Measurements from ENCODE around the gene ANKRD11.
"Not testable (repeated sequence)": the region's sequence is repeated elsewhere in the genome, so short reads cannot be mapped to it uniquely, and the experiment has no call there.

ANKRD11 gene

GRCh38 chr16:89475144-89475543 lies 15.2 kb downstream of the ANKRD11 start:
- H3K4me1 ChIP-seq (ENCODE audit: control insufficient read depth, insufficient read depth, low read length), result peaks cover 49% of the 10 kb centered on the region

GRCh38 chr16:89473791-89474414 lies 16.5 kb downstream of the ANKRD11 start:
- no peaks in the 10 kb centered on the region for H3K36me3 ChIP-seq (ENCODE audit: insufficient read depth, low read length)
- no peaks in the 10 kb centered on the region for H3K9me3 ChIP-seq (replicated peaks; ENCODE audit: low read length)
- H3K27me3 ChIP-seq (ENCODE audit: control insufficient read depth, insufficient read depth, low read length), result no peaks in the 10 kb centered on the region
- no peak overlapping the region for H3K9ac ChIP-seq (ENCODE audit: low read depth, low read length)
- peaks cover 47% of the 10 kb centered on the region for H3K4me1 ChIP-seq (ENCODE audit: control insufficient read depth, insufficient read depth, low read length)
- no peak overlapping the region for H3K4me2 ChIP-seq (ENCODE audit: low read length)
- H3K4me3 ChIP-seq (ENCODE audit: low read length), result no peak overlapping the region

More at GRCh38 chr16:89475144-89475543, 15.2 kb downstream of the ANKRD11 start:
- H3K4me2 ChIP-seq (ENCODE audit: low read length), result no peak overlapping the region
- H3K9ac ChIP-seq (ENCODE audit: low read depth, low read length), result no peak overlapping the region
- no peak overlapping the region for H3K4me3 ChIP-seq (ENCODE audit: low read length)
- no peaks in the 10 kb centered on the region for H3K36me3 ChIP-seq (ENCODE audit: insufficient read depth, low read length)
- H3K9me3 ChIP-seq (replicated peaks; ENCODE audit: low read length), result no peaks in the 10 kb centered on the region
- H3K27me3 ChIP-seq (ENCODE audit: control insufficient read depth, insufficient read depth, low read length), result no peaks in the 10 kb centered on the region

GRCh38 chr16:89473136-89473712 lies 17.1 kb downstream of the ANKRD11 start:
- H3K9me3 ChIP-seq (replicated peaks; ENCODE audit: low read length), result no peaks in the 10 kb centered on the region
- no peaks in the 10 kb centered on the region for H3K36me3 ChIP-seq (ENCODE audit: insufficient read depth, low read length)
- no peak overlapping the region for H3K4me3 ChIP-seq (ENCODE audit: low read length)
- no peak overlapping the region for H3K9ac ChIP-seq (ENCODE audit: low read depth, low read length)
- H3K4me1 ChIP-seq (ENCODE audit: control insufficient read depth, insufficient read depth, low read length), result peaks cover 40% of the 10 kb centered on the region
- H3K27me3 ChIP-seq (ENCODE audit: control insufficient read depth, insufficient read depth, low read length), result no peaks in the 10 kb centered on the region
- no peak overlapping the region for H3K4me2 ChIP-seq (ENCODE audit: low read length)

- Histone ChIP-seq H3K27me3 (ENCODE audit: control insufficient read depth, insufficient read depth, low read length) (no peaks in the 10 kb centered on the region), H3K36me3 (ENCODE audit: insufficient read depth, low read length) (no peaks in the 10 kb centered on the region), H3K4me3 (ENCODE audit: low read length) (no peak overlapping the region), H3K4me2 (ENCODE audit: low read length) (no peak overlapping the region), H3K9me3 (replicated peaks; ENCODE audit: low read length) (no peaks in the 10 kb centered on the region), H3K9ac (ENCODE audit: low read depth, low read length) (no peak overlapping the region), H3K4me1 (ENCODE audit: control insufficient read depth, insufficient read depth, low read length) (peaks cover 37% of the 10 kb centered on the region)
Observed at GRCh38 chr16:89472711-89473075, 17.7 kb downstream of the ANKRD11 start.

GRCh38 chr16:89467382-89467781 lies 23.0 kb downstream of the ANKRD11 start:
- no peaks in the 10 kb centered on the region for H3K36me3 ChIP-seq (ENCODE audit: insufficient read depth, low read length)
- peaks cover 37% of the 10 kb centered on the region for H3K4me1 ChIP-seq (ENCODE audit: control insufficient read depth, insufficient read depth, low read length)

GRCh38 chr16:89466920-89467319 lies 23.4 kb downstream of the ANKRD11 start:
- no peak overlapping the region for H3K4me3 ChIP-seq (ENCODE audit: low read length)
- peaks cover 35% of the 10 kb centered on the region for H3K4me1 ChIP-seq (ENCODE audit: control insufficient read depth, insufficient read depth, low read length)
- H3K36me3 ChIP-seq (ENCODE audit: insufficient read depth, low read length), result no peaks in the 10 kb centered on the region
- H3K9ac ChIP-seq (ENCODE audit: low read depth, low read length), result no peak overlapping the region
- no peaks in the 10 kb centered on the region for H3K27me3 ChIP-seq (ENCODE audit: control insufficient read depth, insufficient read depth, low read length)
- no peaks in the 10 kb centered on the region for H3K9me3 ChIP-seq (replicated peaks; ENCODE audit: low read length)
- peak overlapping the region; percentile 18 for H3K4me2 ChIP-seq (ENCODE audit: low read length)

More at GRCh38 chr16:89467382-89467781, 23.0 kb downstream of the ANKRD11 start:
- Histone ChIP-seq H3K4me3 (ENCODE audit: low read length) (no peak overlapping the region), H3K4me2 (ENCODE audit: low read length) (no peak overlapping the region), H3K9ac (ENCODE audit: low read depth, low read length) (no peak overlapping the region), H3K9me3 (replicated peaks; ENCODE audit: low read length) (no peaks in the 10 kb centered on the region), H3K27me3 (ENCODE audit: control insufficient read depth, insufficient read depth, low read length) (no peaks in the 10 kb centered on the region)

- H3K4me3 ChIP-seq (ENCODE audit: low read length); H3K4me2 ChIP-seq (ENCODE audit: low read length); H3K9ac ChIP-seq (ENCODE audit: low read depth, low read length); H3K9me3 ChIP-seq (replicated peaks; ENCODE audit: low read length); H3K36me3 ChIP-seq (ENCODE audit: insufficient read depth, low read length); H3K27me3 ChIP-seq (ENCODE audit: control insufficient read depth, insufficient read depth, low read length): not testable (repeated sequence)
- peaks cover 24% of the 10 kb centered on the region for H3K4me1 ChIP-seq (ENCODE audit: control insufficient read depth, insufficient read depth, low read length)
Observed at GRCh38 chr16:89463312-89463711, 27.0 kb downstream of the ANKRD11 start.

- H3K4me3 ChIP-seq (ENCODE audit: low read length); H3K9ac ChIP-seq (ENCODE audit: low read depth, low read length); H3K27me3 ChIP-seq (ENCODE audit: control insufficient read depth, insufficient read depth, low read length); H3K36me3 ChIP-seq (ENCODE audit: insufficient read depth, low read length); H3K4me2 ChIP-seq (ENCODE audit: low read length); H3K9me3 ChIP-seq (replicated peaks; ENCODE audit: low read length): not testable (repeated sequence)
- peaks cover 28% of the 10 kb centered on the region for H3K4me1 ChIP-seq (ENCODE audit: control insufficient read depth, insufficient read depth, low read length)
Observed at GRCh38 chr16:89462639-89463038, 27.7 kb downstream of the ANKRD11 start.

- H3K27me3 ChIP-seq (ENCODE audit: control insufficient read depth, insufficient read depth, low read length), result not testable (repeated sequence)
Observed at GRCh38 chr16:89461890-89462289, 28.5 kb downstream of the ANKRD11 start.

GRCh38 chr16:89460556-89460955 lies 29.8 kb downstream of the ANKRD11 start:
- peaks cover 23% of the 10 kb centered on the region for H3K4me1 ChIP-seq (ENCODE audit: control insufficient read depth, insufficient read depth, low read length)
- H3K9me3 ChIP-seq (replicated peaks; ENCODE audit: low read length), result no peaks in the 10 kb centered on the region
- peaks cover 8% of the 10 kb centered on the region for H3K36me3 ChIP-seq (ENCODE audit: insufficient read depth, low read length)
- H3K4me3 ChIP-seq (ENCODE audit: low read length), result no peak overlapping the region
- H3K27me3 ChIP-seq (ENCODE audit: control insufficient read depth, insufficient read depth, low read length), result no peaks in the 10 kb centered on the region
- no peak overlapping the region for H3K9ac ChIP-seq (ENCODE audit: low read depth, low read length)
- H3K4me2 ChIP-seq (ENCODE audit: low read length), result no peak overlapping the region

More at GRCh38 chr16:89461890-89462289, 28.5 kb downstream of the ANKRD11 start:
- H3K4me2 ChIP-seq (ENCODE audit: low read length); H3K9ac ChIP-seq (ENCODE audit: low read depth, low read length); H3K9me3 ChIP-seq (replicated peaks; ENCODE audit: low read length); H3K36me3 ChIP-seq (ENCODE audit: insufficient read depth, low read length); H3K4me3 ChIP-seq (ENCODE audit: low read length): not testable (repeated sequence)
- H3K4me1 ChIP-seq (ENCODE audit: control insufficient read depth, insufficient read depth, low read length), result peaks cover 28% of the 10 kb centered on the region

- no peak overlapping the region for H3K9ac ChIP-seq (ENCODE audit: low read depth, low read length)
- no peak overlapping the region for H3K4me2 ChIP-seq (ENCODE audit: low read length)
- H3K4me1 ChIP-seq (ENCODE audit: control insufficient read depth, insufficient read depth, low read length), result peaks cover 22% of the 10 kb centered on the region
Observed at GRCh38 chr16:89458967-89459366, 31.4 kb downstream of the ANKRD11 start.

GRCh38 chr16:89458551-89458950 lies 31.8 kb downstream of the ANKRD11 start:
- H3K4me1 ChIP-seq (ENCODE audit: control insufficient read depth, insufficient read depth, low read length), result peaks cover 26% of the 10 kb centered on the region
- H3K9ac ChIP-seq (ENCODE audit: low read depth, low read length), result no peak overlapping the region
- H3K9me3 ChIP-seq (replicated peaks; ENCODE audit: low read length), result no peaks in the 10 kb centered on the region
- no peak overlapping the region for H3K4me3 ChIP-seq (ENCODE audit: low read length)
- no peak overlapping the region for H3K4me2 ChIP-seq (ENCODE audit: low read length)
- H3K27me3 ChIP-seq (ENCODE audit: control insufficient read depth, insufficient read depth, low read length), result no peaks in the 10 kb centered on the region
- H3K36me3 ChIP-seq (ENCODE audit: insufficient read depth, low read length), result peaks cover 17% of the 10 kb centered on the region

More at GRCh38 chr16:89458967-89459366, 31.4 kb downstream of the ANKRD11 start:
- H3K27me3 ChIP-seq (ENCODE audit: control insufficient read depth, insufficient read depth, low read length), result no peaks in the 10 kb centered on the region
- peaks cover 14% of the 10 kb centered on the region for H3K36me3 ChIP-seq (ENCODE audit: insufficient read depth, low read length)
- no peak overlapping the region for H3K4me3 ChIP-seq (ENCODE audit: low read length)
- no peaks in the 10 kb centered on the region for H3K9me3 ChIP-seq (replicated peaks; ENCODE audit: low read length)

Measured in skeletal muscle satellite cell (primary cell).